Adrenal gland (tissue), 12 donors: Measurements from ENCODE around the gene VAMP8. TPM values are rescaled to one million over a fixed set of nuclear protein-coding genes. Genes with fewer than 3 reads are reported as not detected.
A peak's percentile ranks its signal among the peaks of the same experiment; 100 is the strongest.

Source experiments
- DNase-seq, 7 donors: peaks; one replicate each; pipeline ENCODE4 v3.0.0-alpha.2; 2019 to 2020
- H3K27ac ChIP-seq, 5 donors: fragments of 200-600 bp; sonication (generic) in 4 of 5; 1 replicate in 3 of 5; 2 replicates in 2 of 5; pipeline versions ENCODE4 v1.5.1 to v1.8.0; 2016 to 2020; ENCODE audit warnings: mild to moderate bottlenecking in 1 of 5
- H3K27me3 ChIP-seq: fragments of 200-600 bp; 2 replicates; pipeline ENCODE4 v1.8.0; 2021
- H3K36me3 ChIP-seq, 2 donors: fragments of 200-600 bp; replicated peaks in 1 of 2; 1 replicate in 1 of 2; 2 replicates in 1 of 2; pipeline versions ENCODE4 v1.5.1 to v1.8.0; 2018 to 2022
- H3K4me1 ChIP-seq, 2 donors: fragments of 200-600 bp; replicated peaks in 1 of 2; 1 replicate in 1 of 2; 2 replicates in 1 of 2; pipeline versions ENCODE4 v1.5.1 to v1.8.0; 2018 to 2021
- H3K4me3 ChIP-seq, 4 donors: fragments of 200-600 bp; sonication (generic) in 3 of 4; one replicate each; pipeline ENCODE4 v1.5.1; 2016 to 2018
- H3K9me3 ChIP-seq, 3 donors: fragments of 200-600 bp; sonication (generic) in 1 of 3; replicated peaks in 1 of 3; 1 replicate in 2 of 3; 2 replicates in 1 of 3; pipeline versions ENCODE4 v1.5.1 to v1.8.0; 2016 to 2021
- POLR2A ChIP-seq, 2 donors: fragments of 450-650 bp; IDR thresholded peaks; one replicate each; pipeline ENCODE4 v1.6.1; 2017; ENCODE audit warnings: antibody characterized with exemption in 2 of 2, mild to moderate bottlenecking in 2 of 2, moderate library complexity in 1 of 2
- WGBS, 4 donors: extraction: QIAGEN DNeasy Blood & Tissue Kit in 2 of 4; methylation state at CpG; one replicate each; pipeline versions ENCODE4 v1.1.5 to v1.1.7; 2013 to 2017; 5-methylcytosine and 5-hydroxymethylcytosine counted together
- intact Hi-C, 2 donors: fragments of 100-400 bp; cut with DNase I; formaldehyde crosslinking; loops; one replicate each; pipeline versions ENCODE4 v1.14.1 to v1.15.0; 2022 to 2023
- polyA plus RNA-seq, 3 donors: library from polyadenylated mRNA; stranded (reverse); fragments of 200-250 nt in 2 of 3; fragments of 350-450 nt in 1 of 3; fragmentation: Illumina TruSeq in 1 of 3; extraction: RNeasy Lipid Tissue Mini Kit (QIAGEN cat#74804) in 1 of 3; gene quantifications; one replicate each; pipeline ENCODE4 v1.2.3, GENCODE V29; 2013 to 2014
- total RNA-seq, 9 donors: library from RNA; depleted of rRNA in 4 of 9; stranded (reverse); fragments of >200 nt in 4 of 9; fragments of 120-200 nt in 1 of 9; fragmentation: NEBNext Ultra II Directional in 1 of 9; extraction: Animal tissue kit (Norgen Biotek cat#: 25700) in 1 of 9; gene quantifications; one replicate each; pipeline versions ENCODE4 v1.1.0 to v1.2.4, GENCODE V29; 2013 to 2023
- TF ChIP-seq, protein P1 (sequence below), 6 experiments: fragments of 450-650 bp in 4 of 6; fragments of 200-600 bp in 2 of 6; sonication (generic) in 1 of 6; IDR thresholded peaks; 1 replicate in 5 of 6; 2 replicates in 1 of 6; pipeline versions ENCODE4 v1.5.1 to v1.8.0; 2016 to 2021; ENCODE audit warnings: antibody characterized with exemption in 6 of 6, mild to moderate bottlenecking in 2 of 6, moderate library complexity in 1 of 6
- donor health status: healthy with polysubstance abuse.
- donor health status: Bipolar disorder and iron deficiency.
- donor health status: DM: yes; HTN: yes; CAD: no.
- donor health status: DM: no; HTN: no; CAD: no.
- donor health status: DM: no; HTN: no; CAD: no.
- donor health status: DM: yes; HTN: yes; CAD: no.

Gene VAMP8
- total and polyA plus RNA-seq, 12 donors, result 8.0 to 108 (median 48.5) TPM

DNA sequence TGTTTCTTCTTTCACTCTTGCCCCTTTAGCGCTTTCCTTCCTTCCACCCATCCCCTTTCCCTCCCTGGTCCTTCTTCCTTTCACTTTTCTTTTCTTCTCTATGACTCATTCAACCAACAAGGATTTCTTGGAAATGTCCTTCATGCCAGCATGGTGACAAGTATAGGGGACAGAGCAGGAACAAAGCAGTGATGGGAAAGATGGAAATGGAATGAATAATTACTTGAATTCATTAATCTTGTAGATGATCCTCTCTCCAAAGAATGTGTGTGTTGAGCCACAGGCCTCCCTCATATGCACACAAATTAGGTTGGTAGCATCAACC is 8.4 kb downstream of the VAMP8 start:
- Histone ChIP-seq H3K36me3 (no peaks in the 10 kb centered on the region), H3K27me3 (no peaks in the 10 kb centered on the region), H3K4me3 (peak overlapping the region in 1 of 4 donors; percentile 78), H3K27ac (peak overlapping the region; percentile 78 to 95 (median 92)), H3K9me3 (no peaks in the 10 kb centered on the region), H3K4me1 (peaks cover 24 to 68% of the 10 kb centered on the region in 2 donors)
- WGBS, 4 donors, result 33 to 64% (median 46%) methylated on average over 1 of the region's 1 CpG
- TF ChIP-seq, protein P1, sequence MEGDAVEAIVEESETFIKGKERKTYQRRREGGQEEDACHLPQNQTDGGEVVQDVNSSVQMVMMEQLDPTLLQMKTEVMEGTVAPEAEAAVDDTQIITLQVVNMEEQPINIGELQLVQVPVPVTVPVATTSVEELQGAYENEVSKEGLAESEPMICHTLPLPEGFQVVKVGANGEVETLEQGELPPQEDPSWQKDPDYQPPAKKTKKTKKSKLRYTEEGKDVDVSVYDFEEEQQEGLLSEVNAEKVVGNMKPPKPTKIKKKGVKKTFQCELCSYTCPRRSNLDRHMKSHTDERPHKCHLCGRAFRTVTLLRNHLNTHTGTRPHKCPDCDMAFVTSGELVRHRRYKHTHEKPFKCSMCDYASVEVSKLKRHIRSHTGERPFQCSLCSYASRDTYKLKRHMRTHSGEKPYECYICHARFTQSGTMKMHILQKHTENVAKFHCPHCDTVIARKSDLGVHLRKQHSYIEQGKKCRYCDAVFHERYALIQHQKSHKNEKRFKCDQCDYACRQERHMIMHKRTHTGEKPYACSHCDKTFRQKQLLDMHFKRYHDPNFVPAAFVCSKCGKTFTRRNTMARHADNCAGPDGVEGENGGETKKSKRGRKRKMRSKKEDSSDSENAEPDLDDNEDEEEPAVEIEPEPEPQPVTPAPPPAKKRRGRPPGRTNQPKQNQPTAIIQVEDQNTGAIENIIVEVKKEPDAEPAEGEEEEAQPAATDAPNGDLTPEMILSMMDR (IDR thresholded peaks at IDR 0.05), result no peak
- TF ChIP-seq POLR2A (IDR thresholded peaks at IDR 0.05), result no peak
- peak in 2 of 7 donors; percentile 37 to 38 for DNase-seq
- intact Hi-C loops, result no loop called here

DNA sequence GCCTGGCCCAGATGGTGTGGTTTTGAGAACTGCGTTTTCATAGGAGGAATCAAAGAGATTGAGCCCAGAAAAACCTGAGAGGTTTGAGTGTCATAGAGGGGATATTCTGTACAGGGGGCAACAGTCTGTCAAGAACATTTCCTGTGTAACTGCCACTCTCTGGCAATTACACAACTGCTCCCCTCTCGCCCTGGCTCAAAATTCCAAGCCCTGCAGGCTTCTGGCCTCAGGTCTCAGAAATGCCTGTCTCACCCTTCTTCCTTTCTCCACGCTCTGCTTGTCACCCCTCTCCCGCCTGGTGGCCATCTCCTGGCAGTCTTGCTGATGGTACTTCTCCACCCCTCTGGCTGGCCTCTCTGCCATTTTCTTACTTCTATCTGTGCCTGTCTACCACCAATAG is 10.8 kb downstream of the VAMP8 start:
- WGBS, 4 donors, result 55 to 85% (median 75%) methylated on average over 4 of the region's 4 CpGs
- Histone ChIP-seq H3K27ac (peak overlapping the region in 2 of 5 donors; percentile 88 to 92), H3K27me3 (no peaks in the 10 kb centered on the region), H3K4me1 (peaks cover 24 to 80% of the 10 kb centered on the region in 2 donors), H3K36me3 (no peaks in the 10 kb centered on the region), H3K9me3 (no peaks in the 10 kb centered on the region), H3K4me3 (no peak overlapping the region)
- DNase-seq, result no peak
- intact Hi-C loops, result no loop called here
- TF ChIP-seq, protein P1 (IDR thresholded peaks at IDR 0.05), result no peak
- no peak for TF ChIP-seq POLR2A (IDR thresholded peaks at IDR 0.05)

DNA sequence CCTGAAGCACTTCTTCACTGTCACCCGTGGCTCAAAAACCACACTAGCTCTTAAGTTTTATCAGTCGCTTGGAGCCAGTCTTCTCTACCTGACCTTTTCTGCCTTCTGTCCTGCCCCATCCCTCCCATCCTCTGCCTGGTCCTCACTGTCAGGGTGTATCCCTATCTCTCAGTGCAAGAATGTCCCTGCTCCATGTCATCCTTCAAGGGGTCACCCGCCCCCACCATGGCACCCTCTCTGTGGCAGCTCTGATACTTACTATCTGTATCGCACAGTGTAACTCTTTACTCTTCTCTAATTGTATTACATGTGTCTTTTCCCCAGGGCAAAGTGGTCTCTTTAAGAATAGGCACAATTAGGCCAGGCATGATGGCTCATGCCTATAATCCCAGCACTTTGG is 11.3 kb downstream of the VAMP8 start:
- 74 to 84% (median 78%) methylated on average over 4 of the region's 4 CpGs for WGBS, 4 donors
- Histone ChIP-seq H3K4me1 (peaks cover 23 to 79% of the 10 kb centered on the region in 2 donors), H3K36me3 (no peaks in the 10 kb centered on the region), H3K4me3 (no peak overlapping the region), H3K9me3 (no peaks in the 10 kb centered on the region), H3K27ac (peak overlapping the region in 2 of 5 donors; percentile 88 to 92), H3K27me3 (no peaks in the 10 kb centered on the region)
- intact Hi-C loops, result no loop called here
- no peak for TF ChIP-seq POLR2A (IDR thresholded peaks at IDR 0.05)
- no peak for DNase-seq

DNA sequence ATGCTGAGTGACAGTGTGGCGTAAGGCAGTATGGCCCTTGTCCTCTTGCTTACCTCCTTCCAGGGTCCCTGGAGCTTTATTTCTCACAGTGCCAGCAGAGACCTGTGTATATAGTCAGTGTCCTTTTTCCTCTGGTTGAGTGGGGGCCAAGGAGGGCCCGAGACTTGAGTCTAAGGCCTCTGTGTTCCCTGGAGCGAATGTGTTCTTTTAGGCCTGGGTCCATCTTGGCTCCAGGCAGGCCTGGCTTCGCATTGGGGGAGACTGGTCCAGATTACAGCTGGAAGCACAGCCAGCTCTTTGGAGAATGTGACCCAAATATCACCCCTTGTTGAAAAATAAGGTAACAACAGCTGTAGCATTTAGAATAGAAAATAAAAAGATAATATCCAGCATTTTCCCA is 11.8 kb downstream of the VAMP8 start:
- no peak for DNase-seq
- Histone ChIP-seq H3K4me3 (no peak overlapping the region), H3K4me1 (peaks cover 17 to 75% of the 10 kb centered on the region in 2 donors), H3K9me3 (no peaks in the 10 kb centered on the region), H3K36me3 (no peaks in the 10 kb centered on the region), H3K27ac (peak overlapping the region in 2 of 5 donors; percentile 88 to 92), H3K27me3 (no peaks in the 10 kb centered on the region)
- intact Hi-C loops, result no loop called here
- WGBS, 4 donors, result 80 to 93% (median 85%) methylated on average over 4 of the region's 4 CpGs
- TF ChIP-seq POLR2A (IDR thresholded peaks at IDR 0.05), result no peak
- TF ChIP-seq, protein P1 (IDR thresholded peaks at IDR 0.05), result no peak
